ENCODE results near the gene SLC47A1. TPM values are rescaled to one million over a fixed set of nuclear protein-coding genes. Genes with fewer than 3 reads are reported as not detected.

The SLC47A1 gene
- total and polyA plus RNA-seq, 2 of the 13 experiments (the other 11 are each of a cell fraction or from before 2014, with no cell fraction given): 42.1 to 67.5 TPM

GRCh38 chr17:19540706-19541370, 7.2 kb downstream of the SLC47A1 start:
- Histone ChIP-seq H3K79me2 (ENCODE audit: insufficient read depth, low read length) (peaks cover 67% of the 10 kb centered on the region), H3K36me3 (replicated peaks in 1 of 2; ENCODE audit: control insufficient read depth in 1 of 2, insufficient read depth in 2 of 2, low read length in 2 of 2) (peaks cover 8 to 33% of the 10 kb centered on the region in 2 experiments; a peak in 4 of 5 replicates), H4K20me1 (ENCODE audit: insufficient read depth, low read length) (no peaks in the 10 kb centered on the region), H3K27ac (ENCODE audit: extremely low read length, insufficient read depth, low read length) (no peak overlapping the region), H2AFZ (ENCODE audit: low read length) (no peak overlapping the region), H3K4me3 (replicated peaks in 1 of 3; ENCODE audit: insufficient read depth in 1 of 3, low read depth in 2 of 3, low read length in 3 of 3) (no peak overlapping the region), H3K27me3 (ENCODE audit: control insufficient read depth in 1 of 2, insufficient read depth in 2 of 2, low read length in 2 of 2) (no peaks in the 10 kb centered on the region), H3K4me1 (ENCODE audit: insufficient read depth, low read length) (peaks cover 67% of the 10 kb centered on the region), H3K4me2 (ENCODE audit: low read depth, low read length) (no peak overlapping the region), H3K9ac (ENCODE audit: insufficient read depth, low read depth, low read length) (no peak overlapping the region), H3K9me3 (ENCODE audit: low read length) (no peaks in the 10 kb centered on the region)
- BruUV-seq (replicated peaks): no TSS peak
- 98% methylated on average over 8 of the region's 13 CpGs for WGBS (ENCODE audit: low lambda C conversion rate)
- CTCF ChIA-PET (ENCODE audit: low intra/inter-chr PET ratio, low total read pairs): no interaction called here
- POLR2A ChIA-PET: interaction anchor here (1.3 kb wide), 1 partner anchor 9 kb away, joined by 3 read pairs; no protein-coding TSS in a partner anchor
- no peak for ATAC-seq
- intact Hi-C loops (cut with micrococcal nuclease; ENCODE audit: unreplicated experiment) (no loop called here), in situ Hi-C loops (cut with HindIII; ENCODE audit: extremely low pct_ligation_motif_present, low pct_unique_long_range_greater_than_20kb) (no loop called here)
- no peak for DNase-seq (ENCODE audit: low spot score)
- no peak for FAIRE-seq
- TF ChIP-seq NFE2 (CRISPR knock-in tag; IDR thresholded peaks at IDR 0.05) (no peak), ZNF546 (CRISPR knock-in tag; conservative IDR thresholded peaks at IDR 0.05) (no peak), HNRNPH1 (optimal IDR thresholded peaks at IDR 0.05; ENCODE audit: low read depth, low read length) (no peak), ZNF260 (CRISPR knock-in tag; IDR thresholded peaks at IDR 0.05; ENCODE audit: borderline replicate concordance, low read depth) (no peak), ZMYM4 (CRISPR knock-in tag; IDR thresholded peaks at IDR 0.05) (no peak), GTF2F1 (IDR thresholded peaks at IDR 0.05; ENCODE audit: low read length) (no peak), MAF1 (CRISPR knock-in tag; IDR thresholded peaks at IDR 0.05; ENCODE audit: borderline replicate concordance) (no peak), AGO2 (optimal IDR thresholded peaks at IDR 0.05; ENCODE audit: low read depth, low read length) (no peak), FOXC1 (CRISPR knock-in tag; IDR thresholded peaks at IDR 0.05; ENCODE audit: borderline replicate concordance) (no peak), WIZ (CRISPR knock-in tag; IDR thresholded peaks at IDR 0.05) (no peak), YEATS4 (CRISPR knock-in tag; IDR thresholded peaks at IDR 0.05; ENCODE audit: borderline replicate concordance) (no peak), FOXK2 (IDR thresholded peaks at IDR 0.05) (no peak), ZBTB4 (CRISPR knock-in tag; IDR thresholded peaks at IDR 0.05; ENCODE audit: borderline replicate concordance) (no peak), ZC3H4 (CRISPR knock-in tag; IDR thresholded peaks at IDR 0.05; ENCODE audit: borderline replicate concordance) (no peak), MIER2 (CRISPR knock-in tag; IDR thresholded peaks at IDR 0.05) (no peak), RFX3 (CRISPR knock-in tag; IDR thresholded peaks at IDR 0.05) (no peak), ARID4A (CRISPR knock-in tag; IDR thresholded peaks at IDR 0.05; ENCODE audit: borderline replicate concordance) (no peak)
